ENCODE data around the gene GANAB.

Gene GANAB

GRCh38 chr11:62605902-62606301 lies 40.5 kb downstream of the GANAB start:
- DNase-seq (ENCODE audit: extremely low read depth, low read depth): no peak
- TF ChIP-seq CTCF (IDR thresholded peaks at IDR 0.05; ENCODE audit: low read depth, low read length, missing control alignments): no peak

GRCh38 chr11:62605467-62605866 lies 40.9 kb downstream of the GANAB start:
- H3K4me3 ChIP-seq (replicated peaks; ENCODE audit: low read depth, low read length): no peak overlapping the region
- no peak for TF ChIP-seq CTCF (IDR thresholded peaks at IDR 0.05; ENCODE audit: low read depth, low read length, missing control alignments)

More at GRCh38 chr11:62605902-62606301, 40.5 kb downstream of the GANAB start:
- H3K4me3 ChIP-seq (replicated peaks; ENCODE audit: low read depth, low read length): no peak overlapping the region

GRCh38 chr11:62604460-62605120 lies 41.8 kb downstream of the GANAB start:
- no peak overlapping the region for H3K4me3 ChIP-seq (replicated peaks; ENCODE audit: low read depth, low read length)
- DNase-seq (ENCODE audit: extremely low read depth, low read depth): no peak
- TF ChIP-seq CTCF (IDR thresholded peaks at IDR 0.05; ENCODE audit: low read depth, low read length, missing control alignments): no peak

More at GRCh38 chr11:62605467-62605866, 40.9 kb downstream of the GANAB start:
- DNase-seq (ENCODE audit: extremely low read depth, low read depth): no peak

- no peak for TF ChIP-seq CTCF (IDR thresholded peaks at IDR 0.05; ENCODE audit: low read depth, low read length, missing control alignments)
- no peak overlapping the region for H3K4me3 ChIP-seq (replicated peaks; ENCODE audit: low read depth, low read length)
- no peak for DNase-seq (ENCODE audit: extremely low read depth, low read depth)
Measured at GRCh38 chr11:62603776-62604299, 42.6 kb downstream of the GANAB start.

GRCh38 chr11:62603072-62603408 lies 43.4 kb downstream of the GANAB start:
- TF ChIP-seq CTCF (IDR thresholded peaks at IDR 0.05; ENCODE audit: low read depth, low read length, missing control alignments): no peak
- peak overlapping the region; percentile 92 for H3K4me3 ChIP-seq (replicated peaks; ENCODE audit: low read depth, low read length)
- no peak for DNase-seq (ENCODE audit: extremely low read depth, low read depth)

GRCh38 chr11:62602141-62603071 lies 44.0 kb downstream of the GANAB start:
- H3K4me3 ChIP-seq (replicated peaks; ENCODE audit: low read depth, low read length): peak overlapping the region; percentile 92
- TF ChIP-seq CTCF (IDR thresholded peaks at IDR 0.05; ENCODE audit: low read depth, low read length, missing control alignments): no peak
- DNase-seq (ENCODE audit: extremely low read depth, low read depth): no peak
